Neural cell (in vitro differentiated cells): Measurements from ENCODE around the gene CTSA. TPM values are rescaled to one million over a fixed set of nuclear protein-coding genes. Genes with fewer than 3 reads are reported as not detected.

ENCODE experiments used
- H2AFZ ChIP-seq: fragments of 200-600, 300-800 bp; sonication (generic), shearing (Covaris generic); 2 replicates; pipeline ENCODE4 v1.6.0; 2014; ENCODE audit warnings: low read depth, mild to moderate bottlenecking, antibody characterized with exemption, low read length, moderate library complexity
- H3F3A ChIP-seq: fragments of 200-600 bp; shearing (Covaris generic); 2 replicates; pipeline ENCODE4 v1.6.1; 2016; ENCODE audit warnings: mild to moderate bottlenecking, moderate library complexity, mixed read lengths, antibody characterized with exemption, low read length; ENCODE audit not compliant: insufficient read depth, poor library complexity, severe bottlenecking
- H3K27ac ChIP-seq: fragments of 200-600, 300-800 bp; sonication (generic), shearing (Covaris generic); 2 replicates; pipeline ENCODE4 v1.5.1; 2014; ENCODE audit warnings: mild to moderate bottlenecking, low read length, moderate library complexity
- H3K27me3 ChIP-seq: fragments of 300-800, 200-600 bp; sonication (generic), shearing (Covaris generic); 2 replicates; pipeline ENCODE4 v1.6.0; 2014; ENCODE audit warnings: mild to moderate bottlenecking, low read depth, low read length, moderate library complexity; ENCODE audit not compliant: insufficient read depth
- H3K36me3 ChIP-seq: fragments of 300-800, 200-600 bp; sonication (generic), shearing (Covaris generic); 2 replicates; pipeline ENCODE4 v1.5.1; 2014; ENCODE audit warnings: mild to moderate bottlenecking, antibody characterized with exemption, low read length, moderate library complexity; ENCODE audit not compliant: insufficient read depth
- H3K4me2 ChIP-seq: fragments of 300-800, 200-600 bp; sonication (generic), shearing (Covaris generic); 2 replicates; pipeline ENCODE4 v1.6.0; 2014; ENCODE audit warnings: mild to moderate bottlenecking, low read length
- H3K4me3 ChIP-seq: fragments of 300-800, 200-600 bp; sonication (generic), shearing (Covaris generic); 2 replicates; pipeline ENCODE4 v1.5.1; 2014; ENCODE audit warnings: mild to moderate bottlenecking, low read length, moderate library complexity
- H3K79me2 ChIP-seq: fragments of 200-600 bp; shearing (Covaris generic); replicated peaks from 2 replicates; pipeline ENCODE4 v1.6.0; 2014; ENCODE audit warnings: mild to moderate bottlenecking, low read length, moderate library complexity; ENCODE audit not compliant: insufficient read depth
- H3K9ac ChIP-seq: fragments of 300-800, 200-600 bp; sonication (generic), shearing (Covaris generic); 2 replicates; pipeline ENCODE4 v1.6.1; 2016; ENCODE audit warnings: mild to moderate bottlenecking, low read length, mixed read lengths
- H3K9me2 ChIP-seq: fragments of 200-600 bp; shearing (Covaris generic); 2 replicates; pipeline ENCODE4 v1.6.1; 2016; ENCODE audit warnings: mild to moderate bottlenecking, low read length, mixed read lengths; ENCODE audit not compliant: insufficient read depth
- H3K9me3 ChIP-seq: fragments of 200-600, 300-800 bp; sonication (generic), shearing (Covaris generic); 2 replicates; pipeline ENCODE4 v1.6.1; 2016; ENCODE audit warnings: mild to moderate bottlenecking, mixed run types, low read length, moderate library complexity, mixed read lengths
- H4K20me1 ChIP-seq: fragments of 200-600 bp; shearing (Covaris generic); 2 replicates; pipeline ENCODE4 v1.6.1; 2016; ENCODE audit warnings: mild to moderate bottlenecking, mixed run types; ENCODE audit not compliant: insufficient read depth
- EP300 ChIP-seq: fragments of 450-650 bp; conservative IDR thresholded peaks from 2 replicates; pipeline ENCODE4 v1.6.1; 2014; ENCODE audit warnings: antibody characterized with exemption, mild to moderate bottlenecking, moderate library complexity; ENCODE audit not compliant: poor library complexity, severe bottlenecking
- EZH2 ChIP-seq: fragments of 200-600, 300-800 bp; shearing (Covaris generic), sonication (generic); IDR thresholded peaks from 2 replicates; pipeline ENCODE4 v1.6.1; 2014; ENCODE audit warnings: antibody characterized with exemption, low read length, borderline replicate concordance, mild to moderate bottlenecking; ENCODE audit not compliant: insufficient read depth, poor library complexity, severe bottlenecking
- MXI1 ChIP-seq: fragments of 450-650 bp; conservative IDR thresholded peaks from 2 replicates; pipeline ENCODE4 v1.6.1; 2014; ENCODE audit warnings: antibody characterized with exemption, mild to moderate bottlenecking; ENCODE audit not compliant: poor library complexity, severe bottlenecking
- POLR2AphosphoS5 ChIP-seq: IDR thresholded peaks from 2 replicates; pipeline ENCODE4 v1.6.1; 2012
- RAD21 ChIP-seq: fragments of 450-650 bp; conservative IDR thresholded peaks from 2 replicates; pipeline ENCODE4 v1.6.1; 2014; ENCODE audit warnings: antibody characterized with exemption, mild to moderate bottlenecking, moderate library complexity
- SMC3 ChIP-seq: fragments of 450-650 bp; conservative IDR thresholded peaks from 2 replicates; pipeline ENCODE4 v1.6.1; 2014; ENCODE audit warnings: antibody characterized with exemption, mild to moderate bottlenecking, moderate library complexity; ENCODE audit not compliant: poor library complexity
- TAF1 ChIP-seq: IDR thresholded peaks from 2 replicates; pipeline ENCODE4 v1.6.1; 2012; ENCODE audit warnings: low read depth
- polyA plus RNA-seq: library from polyadenylated mRNA; depleted of rRNA; stranded (reverse); fragments of >200 nt; gene quantifications from 2 replicates; pipeline ENCODE4 v1.2.3, GENCODE V29; 2014
- TF ChIP-seq, protein P1 (sequence below): fragments of 450-650 bp; IDR thresholded peaks from 2 replicates; pipeline ENCODE4 v1.5.1; 2014; ENCODE audit warnings: antibody characterized with exemption, mild to moderate bottlenecking, moderate library complexity; ENCODE audit not compliant: poor library complexity, severe bottlenecking
- TF ChIP-seq, protein P2 (sequence below): IDR thresholded peaks from 2 replicates; pipeline ENCODE4 v1.6.1; 2012; ENCODE audit warnings: borderline replicate concordance

Gene CTSA
- polyA plus RNA-seq, 1 donor from 2014 or later = 25.7 TPM

DNA sequence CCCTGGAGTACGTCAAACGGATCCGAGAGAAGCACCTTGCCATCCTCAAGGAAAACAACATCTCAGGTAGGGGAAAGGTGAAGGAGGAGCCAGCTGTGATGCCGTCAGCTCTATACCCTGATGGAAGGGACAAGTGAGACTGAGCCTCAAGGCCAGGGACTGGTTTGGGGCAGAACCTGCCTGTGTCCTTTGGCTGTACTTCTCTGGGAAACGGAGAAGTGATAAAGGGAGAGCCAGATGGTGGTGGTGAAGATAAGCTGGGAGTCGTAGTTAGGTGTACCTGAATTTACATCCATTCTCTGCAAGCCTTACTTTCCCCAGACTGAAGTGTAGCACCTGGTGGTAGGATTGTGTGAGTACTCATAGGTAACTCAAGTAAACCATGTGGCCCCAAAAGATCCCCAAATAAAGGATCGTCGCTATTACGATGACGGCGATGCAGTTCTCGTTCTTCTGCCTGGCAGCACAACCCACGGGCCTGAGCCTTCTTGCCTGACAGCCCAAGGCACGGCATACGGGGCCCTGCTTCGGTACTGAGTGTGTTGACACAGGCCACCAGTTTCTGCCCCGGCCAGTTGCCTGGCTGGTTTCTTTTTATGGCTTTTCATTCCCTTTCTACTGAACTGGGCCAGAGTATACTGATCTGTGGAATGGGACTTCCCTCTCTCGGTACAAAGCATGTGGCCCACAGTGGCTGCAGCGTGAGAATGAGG, 54.0 kb downstream of the CTSA start:
- no peak overlapping the region for H3K9ac ChIP-seq
- TF ChIP-seq SMC3 = no peak
- no peak for TF ChIP-seq POLR2AphosphoS5
- no peak for TF ChIP-seq EZH2
- TF ChIP-seq, protein P1, sequence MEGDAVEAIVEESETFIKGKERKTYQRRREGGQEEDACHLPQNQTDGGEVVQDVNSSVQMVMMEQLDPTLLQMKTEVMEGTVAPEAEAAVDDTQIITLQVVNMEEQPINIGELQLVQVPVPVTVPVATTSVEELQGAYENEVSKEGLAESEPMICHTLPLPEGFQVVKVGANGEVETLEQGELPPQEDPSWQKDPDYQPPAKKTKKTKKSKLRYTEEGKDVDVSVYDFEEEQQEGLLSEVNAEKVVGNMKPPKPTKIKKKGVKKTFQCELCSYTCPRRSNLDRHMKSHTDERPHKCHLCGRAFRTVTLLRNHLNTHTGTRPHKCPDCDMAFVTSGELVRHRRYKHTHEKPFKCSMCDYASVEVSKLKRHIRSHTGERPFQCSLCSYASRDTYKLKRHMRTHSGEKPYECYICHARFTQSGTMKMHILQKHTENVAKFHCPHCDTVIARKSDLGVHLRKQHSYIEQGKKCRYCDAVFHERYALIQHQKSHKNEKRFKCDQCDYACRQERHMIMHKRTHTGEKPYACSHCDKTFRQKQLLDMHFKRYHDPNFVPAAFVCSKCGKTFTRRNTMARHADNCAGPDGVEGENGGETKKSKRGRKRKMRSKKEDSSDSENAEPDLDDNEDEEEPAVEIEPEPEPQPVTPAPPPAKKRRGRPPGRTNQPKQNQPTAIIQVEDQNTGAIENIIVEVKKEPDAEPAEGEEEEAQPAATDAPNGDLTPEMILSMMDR = no peak
- TF ChIP-seq, protein P2, sequence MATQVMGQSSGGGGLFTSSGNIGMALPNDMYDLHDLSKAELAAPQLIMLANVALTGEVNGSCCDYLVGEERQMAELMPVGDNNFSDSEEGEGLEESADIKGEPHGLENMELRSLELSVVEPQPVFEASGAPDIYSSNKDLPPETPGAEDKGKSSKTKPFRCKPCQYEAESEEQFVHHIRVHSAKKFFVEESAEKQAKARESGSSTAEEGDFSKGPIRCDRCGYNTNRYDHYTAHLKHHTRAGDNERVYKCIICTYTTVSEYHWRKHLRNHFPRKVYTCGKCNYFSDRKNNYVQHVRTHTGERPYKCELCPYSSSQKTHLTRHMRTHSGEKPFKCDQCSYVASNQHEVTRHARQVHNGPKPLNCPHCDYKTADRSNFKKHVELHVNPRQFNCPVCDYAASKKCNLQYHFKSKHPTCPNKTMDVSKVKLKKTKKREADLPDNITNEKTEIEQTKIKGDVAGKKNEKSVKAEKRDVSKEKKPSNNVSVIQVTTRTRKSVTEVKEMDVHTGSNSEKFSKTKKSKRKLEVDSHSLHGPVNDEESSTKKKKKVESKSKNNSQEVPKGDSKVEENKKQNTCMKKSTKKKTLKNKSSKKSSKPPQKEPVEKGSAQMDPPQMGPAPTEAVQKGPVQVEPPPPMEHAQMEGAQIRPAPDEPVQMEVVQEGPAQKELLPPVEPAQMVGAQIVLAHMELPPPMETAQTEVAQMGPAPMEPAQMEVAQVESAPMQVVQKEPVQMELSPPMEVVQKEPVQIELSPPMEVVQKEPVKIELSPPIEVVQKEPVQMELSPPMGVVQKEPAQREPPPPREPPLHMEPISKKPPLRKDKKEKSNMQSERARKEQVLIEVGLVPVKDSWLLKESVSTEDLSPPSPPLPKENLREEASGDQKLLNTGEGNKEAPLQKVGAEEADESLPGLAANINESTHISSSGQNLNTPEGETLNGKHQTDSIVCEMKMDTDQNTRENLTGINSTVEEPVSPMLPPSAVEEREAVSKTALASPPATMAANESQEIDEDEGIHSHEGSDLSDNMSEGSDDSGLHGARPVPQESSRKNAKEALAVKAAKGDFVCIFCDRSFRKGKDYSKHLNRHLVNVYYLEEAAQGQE = no peak
- no peak for TF ChIP-seq RAD21
- no peak for TF ChIP-seq EP300
- TF ChIP-seq MXI1 = no peak
- no peak for TF ChIP-seq TAF1
- no peak overlapping the region for H2AFZ ChIP-seq
- no peaks in the 10 kb centered on the region for H3K79me2 ChIP-seq
- H3K27ac ChIP-seq = no peak overlapping the region
- peaks cover 16% of the 10 kb centered on the region for H3K36me3 ChIP-seq
- H4K20me1 ChIP-seq = no peaks in the 10 kb centered on the region
- no peaks in the 10 kb centered on the region for H3K9me2 ChIP-seq
- no peaks in the 10 kb centered on the region for H3K9me3 ChIP-seq
- no peaks in the 10 kb centered on the region for H3F3A ChIP-seq
- no peak overlapping the region for H3K4me3 ChIP-seq
- H3K27me3 ChIP-seq = no peaks in the 10 kb centered on the region
- H3K4me2 ChIP-seq = no peak overlapping the region

DNA sequence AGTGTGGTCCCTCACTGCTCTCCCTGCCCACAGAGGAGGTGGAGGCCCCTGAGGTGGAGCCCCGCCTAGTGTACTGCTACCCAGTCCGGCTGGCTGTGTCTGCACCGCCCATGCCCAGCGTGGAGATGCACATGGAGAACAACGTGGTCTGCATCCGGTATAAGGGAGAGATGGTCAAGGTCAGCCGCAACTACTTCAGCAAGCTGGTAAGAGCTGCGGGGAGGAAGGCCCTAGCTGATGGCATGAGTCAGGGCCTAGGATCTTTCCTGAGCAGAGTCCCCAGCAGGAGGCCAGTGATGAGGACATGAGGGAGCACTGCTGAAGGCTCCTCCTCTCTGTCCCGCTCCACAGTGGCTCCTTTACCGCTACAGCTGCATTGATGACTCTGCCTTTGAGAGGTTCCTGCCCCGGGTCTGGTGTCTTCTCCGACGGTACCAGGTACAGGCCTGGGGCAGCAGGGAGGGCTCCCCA, 54.6 kb downstream of the CTSA start:
- Histone ChIP-seq H4K20me1 (no peaks in the 10 kb centered on the region), H3K4me2 (no peak overlapping the region), H3K27me3 (no peaks in the 10 kb centered on the region), H3K9ac (no peak overlapping the region), H3K4me3 (no peak overlapping the region), H3K27ac (no peak overlapping the region), H3K36me3 (peaks cover 16% of the 10 kb centered on the region), H2AFZ (no peak overlapping the region), H3F3A (no peaks in the 10 kb centered on the region), H3K9me3 (no peaks in the 10 kb centered on the region), H3K79me2 (no peaks in the 10 kb centered on the region), H3K9me2 (no peaks in the 10 kb centered on the region)
- no peak for TF ChIP-seq TAF1
